Heart left ventricle (tissue), 13 donors: ENCODE results near the gene IRF8.

Experiments
- POLR2A ChIP-seq, 2 donors: fragments of 450-650 bp; IDR thresholded peaks; one replicate each; pipeline ENCODE4 v1.6.1; 2017; ENCODE audit warnings: antibody characterized with exemption in 2 of 2, mild to moderate bottlenecking in 2 of 2, moderate library complexity in 2 of 2
- TF ChIP-seq, protein P1 (sequence below), 12 donors: fragments of 200-600 bp; sonication (generic) in 4 of 12; IDR thresholded peaks; one replicate each; pipeline versions ENCODE4 v1.5.0 to v1.8.0; 2018 to 2022; ENCODE audit warnings: antibody characterized with exemption in 12 of 12, mild to moderate bottlenecking in 5 of 12
- donor health status: ischemic (EF 13 %, LVEDD 7.1; RV severe dilation, severe dysfunction).
- donor health status: DM: no; HTN: yes; CAD: no.
- donor health status: DM: no; HTN: no; CAD: no.
- donor health status: ischemic (EF 25% LVEDD 6.9; RV normal size, moderate dysfunction).
- donor health status: ischemic (EF 25% LVEDD 5.7; RV mildly dilated, moderate dysfunction).
- donor health status: ischemic (EF 35%, LVEDD 5.7; RV mildly dilated, moderate dysfunction).
- donor health status: nonischemic (EF 11% LVEDD 7.7; RV severe dilation, severe dysfunction).
- donor health status: DM: yes; HTN: yes; CAD: no.
- donor health status: PGD.
- donor health status: ischemic (EF 29% LVEDD 5.4; RV normal size, mild dysfunction).
- donor health status: nonischemic (EF 23%, LVEDD 6.1; RV moderate dilation, normal function).

DNA sequence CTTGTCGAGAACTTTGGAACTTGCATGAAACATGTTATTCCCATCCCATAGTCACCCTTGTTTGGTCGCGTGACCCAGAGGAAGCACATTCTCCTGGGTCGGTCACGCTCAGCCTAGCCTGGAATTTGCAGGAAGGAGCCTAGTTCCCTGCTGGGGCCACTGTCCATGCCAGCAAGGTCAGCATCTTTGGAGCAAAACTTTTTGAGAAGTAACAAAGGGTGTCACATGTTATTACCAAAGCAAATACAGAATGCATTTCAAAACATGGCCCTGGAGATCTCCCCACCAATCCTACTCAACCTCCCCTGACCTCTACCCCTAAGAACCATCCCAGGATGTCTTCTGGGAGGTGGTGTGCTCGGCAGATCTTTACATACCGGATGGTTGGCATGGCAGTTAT is 26.2 kb upstream of the IRF8 start:
- TF ChIP-seq, protein P1, sequence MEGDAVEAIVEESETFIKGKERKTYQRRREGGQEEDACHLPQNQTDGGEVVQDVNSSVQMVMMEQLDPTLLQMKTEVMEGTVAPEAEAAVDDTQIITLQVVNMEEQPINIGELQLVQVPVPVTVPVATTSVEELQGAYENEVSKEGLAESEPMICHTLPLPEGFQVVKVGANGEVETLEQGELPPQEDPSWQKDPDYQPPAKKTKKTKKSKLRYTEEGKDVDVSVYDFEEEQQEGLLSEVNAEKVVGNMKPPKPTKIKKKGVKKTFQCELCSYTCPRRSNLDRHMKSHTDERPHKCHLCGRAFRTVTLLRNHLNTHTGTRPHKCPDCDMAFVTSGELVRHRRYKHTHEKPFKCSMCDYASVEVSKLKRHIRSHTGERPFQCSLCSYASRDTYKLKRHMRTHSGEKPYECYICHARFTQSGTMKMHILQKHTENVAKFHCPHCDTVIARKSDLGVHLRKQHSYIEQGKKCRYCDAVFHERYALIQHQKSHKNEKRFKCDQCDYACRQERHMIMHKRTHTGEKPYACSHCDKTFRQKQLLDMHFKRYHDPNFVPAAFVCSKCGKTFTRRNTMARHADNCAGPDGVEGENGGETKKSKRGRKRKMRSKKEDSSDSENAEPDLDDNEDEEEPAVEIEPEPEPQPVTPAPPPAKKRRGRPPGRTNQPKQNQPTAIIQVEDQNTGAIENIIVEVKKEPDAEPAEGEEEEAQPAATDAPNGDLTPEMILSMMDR (IDR thresholded peaks at IDR 0.05): no peak
- no peak for TF ChIP-seq POLR2A (IDR thresholded peaks at IDR 0.05)
